GM21528 (cell line): ENCODE results near the gene EXOC7.
"Not testable (repeated sequence)": the region's sequence is repeated elsewhere in the genome, so short reads cannot be mapped to it uniquely, and the experiment has no call there.

Experiments
- ATAC-seq: cut with Tn5 transposase; IDR thresholded peaks from one replicate; pipeline ENCODE4 v1.9.1; 2021; ENCODE audit warnings: mild to moderate bottlenecking, moderate library complexity; ENCODE audit not compliant: unreplicated experiment, low FRiP score

Gene EXOC7

GRCh38 chr17:76077584-76078110 is 25.9 kb downstream of the EXOC7 start:
- no peak for ATAC-seq

DNA sequence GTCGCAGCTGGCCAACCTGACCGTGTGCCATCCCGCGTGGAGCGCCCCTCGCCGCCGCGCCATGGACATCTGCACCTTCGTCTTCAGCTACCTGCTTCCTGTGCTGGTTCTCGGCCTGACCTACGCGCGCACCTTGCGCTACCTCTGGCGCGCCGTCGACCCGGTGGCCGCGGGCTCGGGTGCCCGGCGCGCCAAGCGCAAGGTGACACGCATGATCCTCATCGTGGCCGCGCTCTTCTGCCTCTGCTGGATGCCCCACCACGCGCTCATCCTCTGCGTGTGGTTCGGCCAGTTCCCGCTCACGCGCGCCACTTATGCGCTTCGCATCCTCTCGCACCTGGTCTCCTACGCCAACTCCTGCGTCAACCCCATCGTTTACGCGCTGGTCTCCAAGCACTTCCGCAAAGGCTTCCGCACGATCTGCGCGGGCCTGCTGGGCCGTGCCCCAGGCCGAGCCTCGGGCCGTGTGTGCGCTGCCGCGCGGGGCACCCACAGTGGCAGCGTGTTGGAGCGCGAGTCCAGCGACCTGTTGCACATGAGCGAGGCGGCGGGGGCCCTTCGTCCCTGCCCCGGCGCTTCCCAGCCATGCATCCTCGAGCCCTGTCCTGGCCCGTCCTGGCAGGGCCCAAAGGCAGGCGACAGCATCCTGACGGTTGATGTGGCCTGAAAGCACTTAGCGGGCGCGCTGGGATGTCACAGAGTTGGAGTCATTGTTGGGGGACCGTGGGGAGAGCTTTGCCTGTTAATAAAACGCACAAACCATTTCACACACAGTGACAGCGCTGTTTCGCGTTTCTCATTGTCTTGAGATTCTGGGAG is 26.6 kb downstream of the EXOC7 start:
- no peak for ATAC-seq

- no peak for ATAC-seq
Measured at GRCh38 chr17:76076146-76076764, 27.3 kb downstream of the EXOC7 start.

DNA sequence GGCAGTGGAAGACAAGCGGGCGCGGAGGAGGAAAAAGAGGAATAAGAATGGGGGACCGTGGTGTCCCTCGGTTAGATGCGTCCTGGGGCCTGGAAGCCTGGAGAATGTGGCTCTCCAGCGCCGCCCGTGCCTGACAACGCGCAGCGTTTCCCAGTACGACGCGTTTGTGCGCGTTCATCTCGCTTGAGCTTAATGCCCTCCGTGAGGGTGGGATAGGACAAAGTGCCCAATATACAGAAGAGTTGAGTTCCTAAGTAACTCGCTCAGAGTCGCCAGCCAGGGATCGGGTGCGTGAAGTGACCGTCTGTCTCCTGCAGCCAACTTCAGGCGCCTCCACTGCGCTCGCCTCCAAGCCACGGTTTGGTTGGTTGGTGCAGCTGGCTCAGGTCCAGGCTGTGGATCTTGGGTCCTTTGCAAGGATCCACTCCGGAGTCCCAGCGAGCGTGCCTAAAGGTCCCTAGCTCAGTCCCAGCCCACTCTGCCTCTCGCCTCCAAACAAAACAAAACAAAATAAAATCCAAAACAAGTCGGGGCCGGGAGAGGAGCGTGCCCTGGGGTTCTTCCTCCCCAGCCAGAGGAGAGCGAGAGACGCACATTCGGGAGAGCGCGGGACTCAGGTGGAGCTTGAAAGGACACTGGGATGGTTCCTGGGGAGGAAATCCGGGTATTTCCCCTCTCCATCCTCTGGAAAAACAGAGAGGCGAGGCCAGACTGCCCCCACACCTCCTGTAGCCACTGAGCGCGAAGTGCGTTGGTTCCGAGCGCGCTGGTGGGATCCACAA is 28.0 kb downstream of the EXOC7 start:
- ATAC-seq, result no peak

GRCh38 chr17:76074390-76075363 is 28.9 kb downstream of the EXOC7 start, which contains the start of gene GALR2:
Gene GALR2, plus strand, starts transcription at chr17:76074781. Its CDS starts 103 bp downstream, at chr17:76074884.
- ATAC-seq, result no peak

- ATAC-seq, result peak; percentile 84
Measured at GRCh38 chr17:76072148-76072858, 31.3 kb downstream of the EXOC7 start, which contains the start of gene SRP68. Gene SRP68, minus strand, starts transcription at chr17:76072517. Its CDS starts 26 bp downstream, at chr17:76072491.

- no peak for ATAC-seq
Measured at GRCh38 chr17:76071531-76072147, 31.9 kb downstream of the EXOC7 start.

DNA sequence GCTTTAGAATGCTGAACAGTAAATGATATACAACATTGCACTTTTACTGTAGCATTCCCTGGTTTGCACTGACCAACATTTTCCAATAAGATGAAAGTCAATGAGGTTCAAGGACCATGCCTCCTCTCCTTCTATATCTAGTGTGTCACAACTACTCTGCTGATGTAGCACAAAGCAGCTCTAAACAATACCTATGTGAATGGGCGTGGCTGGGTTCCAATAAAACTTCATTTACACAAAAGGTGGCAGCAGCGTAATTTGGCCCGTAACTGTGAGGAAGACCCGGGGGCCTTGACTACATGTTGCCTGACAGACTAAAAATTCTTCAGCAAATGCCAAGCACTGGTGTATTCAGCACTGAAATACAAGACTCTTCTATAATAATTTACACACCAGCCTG is 37.8 kb downstream of the EXOC7 start:
- ATAC-seq, result no peak

DNA sequence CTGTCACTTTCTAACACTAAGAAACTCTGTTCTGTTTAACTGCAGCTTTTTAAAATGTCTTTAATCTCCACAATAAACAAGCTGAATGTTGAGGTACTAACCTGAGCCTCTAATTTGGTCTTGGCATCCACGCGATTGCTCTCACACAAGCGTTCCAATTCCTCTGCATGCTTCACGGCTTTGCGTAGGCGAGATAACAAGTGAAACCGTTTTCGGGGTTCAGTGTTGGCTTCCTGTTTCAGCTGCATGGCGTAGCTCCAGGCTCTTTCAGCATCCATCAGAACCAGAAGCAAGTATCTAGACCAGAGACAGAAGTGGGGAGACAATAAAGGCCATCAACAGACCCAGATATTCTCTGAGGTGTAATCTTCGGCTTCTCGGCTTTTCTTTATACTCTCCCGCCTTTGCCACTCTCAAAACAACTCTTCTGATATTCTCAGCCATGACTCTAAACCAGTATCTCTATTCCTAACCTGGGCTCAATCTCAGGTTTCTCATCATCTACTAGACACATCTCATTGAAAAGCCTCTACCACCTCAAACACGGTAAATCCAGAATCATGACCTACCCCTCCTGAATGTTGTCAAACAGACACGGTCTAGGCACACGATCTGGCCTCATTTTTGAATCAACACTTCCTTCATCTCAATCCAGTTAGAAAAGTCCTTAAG is 39.6 kb downstream of the EXOC7 start:
- no peak for ATAC-seq

DNA sequence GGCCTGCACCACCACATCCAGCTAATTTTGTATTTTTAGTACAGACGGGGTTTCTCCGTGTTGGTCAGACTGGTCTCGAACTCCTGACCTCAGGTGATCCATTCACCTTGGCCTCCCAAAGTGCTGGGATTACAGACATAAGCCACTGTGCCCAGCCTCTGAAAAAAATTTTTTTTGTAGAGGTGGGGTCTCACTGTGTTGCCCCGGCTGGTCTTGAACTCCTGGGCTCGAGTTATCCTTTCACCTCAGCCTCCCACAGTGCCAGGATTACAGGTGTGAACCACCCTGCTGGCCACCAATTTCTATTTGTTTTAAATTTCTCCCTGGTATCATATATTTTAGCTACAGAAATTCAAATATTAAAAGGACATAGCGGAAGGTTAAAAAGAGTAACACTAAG is 45.3 kb downstream of the EXOC7 start:
- not testable (repeated sequence) for ATAC-seq

- ATAC-seq, result no peak
Measured at GRCh38 chr17:76056882-76057281, 46.7 kb downstream of the EXOC7 start.

DNA sequence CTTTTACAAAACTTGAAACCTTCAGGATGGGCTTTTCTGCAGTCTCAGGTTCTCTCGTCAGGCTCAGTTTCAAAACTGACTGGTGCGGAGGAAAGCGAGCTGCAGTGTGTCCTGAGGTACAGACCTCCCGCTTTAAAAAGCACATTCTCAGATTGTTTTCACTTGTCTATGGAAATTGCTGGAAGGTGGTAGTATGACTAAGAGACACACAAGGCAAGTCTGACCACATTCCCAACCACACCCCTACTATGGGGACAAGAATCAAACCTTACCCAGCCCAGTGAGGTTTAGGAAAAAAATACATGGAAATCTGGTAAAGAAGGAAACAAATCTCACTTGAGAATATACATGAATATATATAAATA is 49.5 kb downstream of the EXOC7 start:
- ATAC-seq, result no peak

DNA sequence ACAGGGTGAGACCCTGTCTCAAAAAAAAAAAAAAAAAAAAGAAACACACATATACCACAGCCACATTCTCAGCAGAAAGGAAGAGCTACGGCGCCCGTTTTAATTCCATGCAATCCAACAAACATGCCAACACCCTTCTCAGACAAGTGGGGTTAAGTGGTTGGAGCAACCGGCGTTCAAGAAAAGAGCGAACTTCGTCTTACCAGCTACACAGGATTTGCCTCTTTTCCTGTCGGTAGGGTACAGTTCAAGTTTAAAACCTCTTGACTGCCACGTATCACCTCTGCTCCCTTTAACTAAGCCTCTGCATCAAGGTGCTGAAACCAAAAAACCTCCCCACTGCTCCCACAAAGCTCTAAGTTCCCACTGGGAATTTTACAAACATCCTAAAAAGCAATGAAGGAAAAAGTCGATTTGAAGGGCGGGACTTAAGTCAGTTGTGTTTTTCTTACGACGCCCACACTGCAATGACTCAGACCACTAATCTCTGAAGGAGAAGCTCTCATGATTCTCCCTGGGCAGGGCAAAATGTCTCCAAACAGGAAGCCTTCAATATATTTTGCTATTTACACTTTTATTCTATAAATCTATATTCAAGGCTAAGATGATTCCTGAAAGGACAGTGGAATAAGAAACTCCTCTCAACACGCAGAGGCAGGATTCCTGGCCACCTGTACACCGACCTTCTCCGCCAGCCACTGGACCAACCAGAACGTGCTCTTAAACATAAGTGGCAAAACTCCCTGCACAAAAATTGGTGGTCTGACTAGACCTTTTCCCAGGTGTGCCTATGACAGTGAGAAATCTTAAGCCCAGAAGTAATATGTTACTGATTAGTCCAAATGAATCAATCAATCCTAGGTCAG is 50.1 kb downstream of the EXOC7 start:
- ATAC-seq, result no peak

DNA sequence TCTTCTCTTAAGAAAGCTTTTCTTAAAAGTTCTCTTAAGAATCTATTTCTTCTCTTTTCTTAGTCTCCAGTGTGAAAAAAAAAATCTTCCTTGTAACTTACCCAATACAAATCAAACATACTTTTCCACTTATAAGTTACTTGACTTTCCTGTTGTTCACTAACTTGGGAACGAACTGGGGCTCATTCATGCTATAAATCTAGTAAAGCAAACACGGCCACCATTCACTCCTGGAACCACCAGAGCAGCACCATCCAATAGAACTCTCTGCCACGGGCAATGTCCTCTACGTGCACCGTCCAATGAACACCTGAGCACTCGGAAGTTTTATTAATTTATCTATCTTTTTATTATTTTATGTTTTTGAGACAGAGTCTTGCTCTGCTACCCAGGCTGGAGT is 52.0 kb downstream of the EXOC7 start:
- ATAC-seq, result no peak

- ATAC-seq, result no peak
Measured at GRCh38 chr17:76050538-76051467, 52.8 kb downstream of the EXOC7 start.

DNA sequence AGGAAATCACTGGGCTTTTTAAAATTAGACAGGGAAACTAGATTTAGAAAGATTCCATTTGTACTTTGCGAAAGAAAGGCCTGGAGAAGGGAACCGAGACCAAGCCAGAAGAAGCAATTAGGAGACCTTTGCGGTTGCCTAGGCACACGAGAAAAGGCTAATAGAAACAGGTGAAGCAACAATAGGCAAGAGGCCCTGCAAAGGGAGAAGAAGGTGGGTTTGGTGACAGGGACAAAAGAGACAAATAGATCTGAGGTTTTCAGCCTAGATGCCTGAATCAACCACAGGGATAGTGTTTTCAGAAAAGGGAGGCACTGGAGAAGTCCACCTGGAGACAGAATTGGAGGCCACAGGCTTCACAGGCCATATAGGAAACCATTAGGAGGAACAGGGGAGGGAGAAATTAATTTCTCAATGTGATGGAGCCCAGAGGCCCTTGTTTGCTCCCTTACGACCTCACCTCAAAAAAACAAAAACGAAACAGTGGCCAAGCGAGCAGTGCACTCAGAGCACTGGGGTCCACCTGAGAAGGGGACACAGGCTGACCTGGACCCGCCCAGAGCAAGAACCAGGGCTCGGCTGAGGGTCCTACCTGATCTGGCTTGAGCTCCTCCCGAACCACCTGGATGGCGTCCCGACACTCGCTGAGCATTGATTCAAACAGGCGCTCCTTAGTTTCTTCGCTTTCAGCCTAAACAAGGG is 53.6 kb downstream of the EXOC7 start:
- ATAC-seq, result no peak
